Left ventricle myocardium inferior (tissue), 1 donor: ENCODE data around the gene PPFIBP1. TPM values are rescaled to one million over a fixed set of nuclear protein-coding genes. Genes with fewer than 3 reads are reported as not detected.

ENCODE experiments used
- DNase-seq: peaks from one replicate; pipeline ENCODE4 v3.0.0-alpha.2; 2020
- H3K27ac ChIP-seq: fragments of 200-600 bp; replicated peaks from 2 replicates; pipeline ENCODE4 v1.8.0; 2021
- H3K27me3 ChIP-seq: fragments of 200-600 bp; 2 replicates; pipeline ENCODE4 v1.8.0; 2021; ENCODE audit warnings: low read depth
- H3K36me3 ChIP-seq: fragments of 200-600 bp; 2 replicates; pipeline ENCODE4 v1.8.0; 2021
- H3K4me1 ChIP-seq: fragments of 200-600 bp; 2 replicates; pipeline ENCODE4 v1.8.0; 2021
- H3K4me3 ChIP-seq: fragments of 200-600 bp; 2 replicates; pipeline ENCODE4 v1.8.0; 2021; ENCODE audit warnings: mild to moderate bottlenecking, moderate library complexity
- H3K9me3 ChIP-seq: fragments of 200-600 bp; replicated peaks from 2 replicates; pipeline ENCODE4 v1.8.0; 2021
- intact Hi-C: fragments of 100-400 bp; cut with micrococcal nuclease; formaldehyde crosslinking; loops from one replicate; pipeline ENCODE4 v1.11.0; 2022
- total RNA-seq: library from RNA; stranded (reverse); fragmentation: NEBNext Ultra II Directional; extraction: Animal tissue kit (Norgen Biotek cat#: 25700); gene quantifications from one replicate; pipeline ENCODE4 v1.2.1, GENCODE V29; 2021
- TF ChIP-seq, protein P1 (sequence below): fragments of 200-600 bp; IDR thresholded peaks from 2 replicates; pipeline ENCODE4 v1.8.0; 2021; ENCODE audit warnings: antibody characterized with exemption, mild to moderate bottlenecking, borderline replicate concordance
- donor health status: DM: no; HTN: yes; CAD: no; lungs with severe emphysema.

PPFIBP1 gene
- total RNA-seq, 1 donor from 2014 or later, result 258 TPM

DNA sequence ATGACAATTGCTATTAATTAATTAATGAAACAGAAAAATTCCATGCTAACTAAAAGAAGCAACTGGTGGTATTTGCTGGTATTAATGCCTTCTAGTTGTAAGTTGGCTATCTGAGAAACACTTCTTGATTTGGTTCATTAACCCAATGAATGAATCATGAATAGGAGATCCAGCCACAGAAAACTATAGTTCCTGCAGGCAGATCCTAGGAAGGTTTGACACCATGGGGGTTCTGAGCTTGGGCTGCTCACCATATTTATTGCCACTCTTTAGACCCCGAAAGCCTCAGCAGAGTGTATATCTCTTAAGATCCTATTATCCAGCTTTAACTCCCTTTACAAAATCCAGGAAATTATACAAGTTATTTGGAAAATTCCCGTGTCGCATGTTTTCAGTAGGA lies 90.9 kb downstream of the PPFIBP1 start:
- Histone ChIP-seq H3K9me3 (no peaks in the 10 kb centered on the region), H3K36me3 (no peaks in the 10 kb centered on the region), H3K27me3 (no peaks in the 10 kb centered on the region), H3K4me3 (no peak overlapping the region), H3K27ac (peak overlapping the region; percentile 54), H3K4me1 (peaks cover 98% of the 10 kb centered on the region)
- intact Hi-C loops, result no loop called here
- TF ChIP-seq, protein P1, sequence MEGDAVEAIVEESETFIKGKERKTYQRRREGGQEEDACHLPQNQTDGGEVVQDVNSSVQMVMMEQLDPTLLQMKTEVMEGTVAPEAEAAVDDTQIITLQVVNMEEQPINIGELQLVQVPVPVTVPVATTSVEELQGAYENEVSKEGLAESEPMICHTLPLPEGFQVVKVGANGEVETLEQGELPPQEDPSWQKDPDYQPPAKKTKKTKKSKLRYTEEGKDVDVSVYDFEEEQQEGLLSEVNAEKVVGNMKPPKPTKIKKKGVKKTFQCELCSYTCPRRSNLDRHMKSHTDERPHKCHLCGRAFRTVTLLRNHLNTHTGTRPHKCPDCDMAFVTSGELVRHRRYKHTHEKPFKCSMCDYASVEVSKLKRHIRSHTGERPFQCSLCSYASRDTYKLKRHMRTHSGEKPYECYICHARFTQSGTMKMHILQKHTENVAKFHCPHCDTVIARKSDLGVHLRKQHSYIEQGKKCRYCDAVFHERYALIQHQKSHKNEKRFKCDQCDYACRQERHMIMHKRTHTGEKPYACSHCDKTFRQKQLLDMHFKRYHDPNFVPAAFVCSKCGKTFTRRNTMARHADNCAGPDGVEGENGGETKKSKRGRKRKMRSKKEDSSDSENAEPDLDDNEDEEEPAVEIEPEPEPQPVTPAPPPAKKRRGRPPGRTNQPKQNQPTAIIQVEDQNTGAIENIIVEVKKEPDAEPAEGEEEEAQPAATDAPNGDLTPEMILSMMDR, result no peak
- no peak for DNase-seq

DNA sequence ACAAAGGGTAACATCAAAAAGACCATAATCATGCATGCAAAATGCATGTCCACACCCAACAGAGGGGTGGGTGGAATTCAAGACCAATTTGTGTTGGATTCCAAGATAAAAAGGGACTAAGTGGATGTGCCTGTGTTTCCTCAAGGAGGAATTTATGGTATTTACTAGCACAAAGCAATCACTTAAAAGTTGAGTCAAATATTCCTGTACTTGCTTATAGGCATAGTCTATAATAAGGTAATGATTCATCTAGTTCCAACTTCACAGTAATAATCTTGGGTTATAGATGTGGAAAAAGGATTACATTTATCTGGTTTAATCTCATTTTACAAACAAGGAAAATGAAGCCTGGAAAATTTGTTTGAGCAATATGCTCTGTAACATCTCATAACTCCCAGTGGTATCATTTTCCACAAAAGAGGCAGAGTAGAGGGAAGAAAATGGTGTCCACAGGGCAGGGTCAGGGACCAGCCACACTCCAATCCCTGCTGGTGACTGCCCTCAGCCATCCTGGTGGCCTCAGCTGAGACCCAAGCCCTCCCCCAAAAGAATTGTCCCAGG lies 91.4 kb downstream of the PPFIBP1 start:
- TF ChIP-seq, protein P1, result no peak
- intact Hi-C loops, result no loop called here

DNA sequence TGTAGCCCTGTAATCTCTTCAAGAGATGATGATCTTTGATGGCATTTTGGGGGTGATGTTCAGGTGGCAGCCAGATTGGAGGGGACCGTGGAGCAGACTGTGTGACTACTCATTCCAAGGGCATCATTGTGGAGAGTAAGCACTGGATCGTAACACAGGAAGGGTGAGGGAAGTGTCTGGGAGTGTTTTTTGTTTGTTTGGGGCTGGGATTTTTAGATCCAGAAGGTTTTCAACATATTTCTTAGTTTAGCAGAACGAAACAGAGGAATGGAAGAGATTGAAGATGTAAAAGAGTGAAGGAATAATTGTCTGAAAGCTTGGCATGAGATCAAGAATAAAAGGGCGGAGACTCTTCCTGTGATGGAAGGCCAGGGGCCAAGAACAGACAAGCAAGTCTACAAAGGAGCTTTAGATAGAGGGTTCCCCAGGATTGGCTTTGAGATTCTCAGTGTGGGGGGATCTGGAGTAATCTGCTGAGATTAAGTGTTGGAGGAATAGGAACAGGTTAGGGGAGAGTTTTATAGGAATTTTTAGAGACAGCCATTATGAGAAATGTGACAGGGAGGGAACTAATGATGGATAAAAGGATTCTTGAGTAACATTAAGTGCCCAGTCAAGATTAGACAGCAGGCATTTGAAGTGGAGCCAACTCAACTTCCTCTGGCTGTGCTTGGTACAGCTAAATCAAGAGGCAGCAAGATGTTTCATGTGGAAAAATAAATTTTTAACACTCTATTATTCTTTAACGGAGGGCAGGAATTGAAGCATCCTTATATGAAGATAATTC lies 92.5 kb downstream of the PPFIBP1 start:
- no peaks in the 10 kb centered on the region for H3K36me3 ChIP-seq
- intact Hi-C loops, result no loop called here
- peak overlapping the region; percentile 54 for H3K27ac ChIP-seq
- H3K4me1 ChIP-seq, result peaks cover 98% of the 10 kb centered on the region
- H3K27me3 ChIP-seq, result no peaks in the 10 kb centered on the region
- H3K9me3 ChIP-seq, result no peaks in the 10 kb centered on the region
- DNase-seq, result no peak
- TF ChIP-seq, protein P1, result no peak
- H3K4me3 ChIP-seq, result no peak overlapping the region

More for the DNA sequence above, 91.4 kb downstream of the PPFIBP1 start:
- Histone ChIP-seq H3K27ac (peak overlapping the region; percentile 54), H3K4me3 (no peak overlapping the region), H3K36me3 (no peaks in the 10 kb centered on the region), H3K4me1 (peaks cover 98% of the 10 kb centered on the region), H3K27me3 (no peaks in the 10 kb centered on the region), H3K9me3 (no peaks in the 10 kb centered on the region)
- no peak for DNase-seq

DNA sequence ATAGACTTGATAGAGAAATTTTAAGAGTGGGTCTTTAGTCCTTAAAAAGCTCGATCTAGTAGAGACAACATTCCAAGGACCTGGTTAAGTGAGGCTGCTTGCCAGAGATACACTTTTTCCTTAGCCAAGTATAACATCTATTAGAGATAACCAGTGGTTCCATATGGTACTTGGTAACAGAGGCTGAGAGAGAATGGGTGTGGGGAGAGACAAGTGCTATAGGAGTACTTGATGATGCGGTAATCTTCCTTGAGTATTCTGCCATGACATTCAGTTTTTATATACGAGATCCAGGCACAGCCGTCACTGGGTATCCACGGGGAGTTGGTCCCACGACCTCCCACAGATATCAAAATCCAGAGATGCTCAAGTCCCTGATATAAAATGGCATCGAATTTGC lies 94.8 kb downstream of the PPFIBP1 start:
- TF ChIP-seq, protein P1, result no peak
- no peaks in the 10 kb centered on the region for H3K9me3 ChIP-seq
- peaks cover 99% of the 10 kb centered on the region for H3K4me1 ChIP-seq
- no peaks in the 10 kb centered on the region for H3K36me3 ChIP-seq
- no peaks in the 10 kb centered on the region for H3K27me3 ChIP-seq
- intact Hi-C loops, result no loop called here
- peak overlapping the region; percentile 24 for H3K27ac ChIP-seq
- no peak overlapping the region for H3K4me3 ChIP-seq
- DNase-seq, result no peak

DNA sequence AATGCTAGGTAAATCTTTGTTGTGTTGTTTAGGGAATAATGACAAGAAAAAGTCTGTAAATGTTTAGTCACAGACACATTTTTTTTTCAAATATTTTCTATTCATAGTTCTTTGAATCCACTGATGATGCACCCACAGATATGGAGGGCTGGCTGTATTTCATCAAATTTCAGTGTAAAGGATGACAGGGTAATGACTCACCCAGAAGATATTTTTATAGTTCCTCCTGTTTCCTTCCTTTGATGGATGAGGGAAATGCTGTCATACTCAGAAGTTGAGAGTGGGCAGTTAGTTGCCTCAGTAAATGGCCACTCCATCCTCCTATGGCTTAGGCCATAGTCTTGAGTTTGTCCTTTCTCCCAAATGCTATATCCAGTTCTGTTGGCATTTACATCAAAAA lies 95.3 kb downstream of the PPFIBP1 start:
- Histone ChIP-seq H3K4me1 (peaks cover 99% of the 10 kb centered on the region), H3K9me3 (no peaks in the 10 kb centered on the region), H3K4me3 (no peak overlapping the region), H3K36me3 (no peaks in the 10 kb centered on the region), H3K27ac (peak overlapping the region; percentile 24), H3K27me3 (no peaks in the 10 kb centered on the region)
- intact Hi-C loops, result no loop called here
- DNase-seq, result no peak
- TF ChIP-seq, protein P1, result no peak
